ENCODE results near the gene NAV1.
"Not testable (repeated sequence)": the region's sequence is repeated elsewhere in the genome, so short reads cannot be mapped to it uniquely, and the experiment has no call there.

NAV1 gene, protein sequence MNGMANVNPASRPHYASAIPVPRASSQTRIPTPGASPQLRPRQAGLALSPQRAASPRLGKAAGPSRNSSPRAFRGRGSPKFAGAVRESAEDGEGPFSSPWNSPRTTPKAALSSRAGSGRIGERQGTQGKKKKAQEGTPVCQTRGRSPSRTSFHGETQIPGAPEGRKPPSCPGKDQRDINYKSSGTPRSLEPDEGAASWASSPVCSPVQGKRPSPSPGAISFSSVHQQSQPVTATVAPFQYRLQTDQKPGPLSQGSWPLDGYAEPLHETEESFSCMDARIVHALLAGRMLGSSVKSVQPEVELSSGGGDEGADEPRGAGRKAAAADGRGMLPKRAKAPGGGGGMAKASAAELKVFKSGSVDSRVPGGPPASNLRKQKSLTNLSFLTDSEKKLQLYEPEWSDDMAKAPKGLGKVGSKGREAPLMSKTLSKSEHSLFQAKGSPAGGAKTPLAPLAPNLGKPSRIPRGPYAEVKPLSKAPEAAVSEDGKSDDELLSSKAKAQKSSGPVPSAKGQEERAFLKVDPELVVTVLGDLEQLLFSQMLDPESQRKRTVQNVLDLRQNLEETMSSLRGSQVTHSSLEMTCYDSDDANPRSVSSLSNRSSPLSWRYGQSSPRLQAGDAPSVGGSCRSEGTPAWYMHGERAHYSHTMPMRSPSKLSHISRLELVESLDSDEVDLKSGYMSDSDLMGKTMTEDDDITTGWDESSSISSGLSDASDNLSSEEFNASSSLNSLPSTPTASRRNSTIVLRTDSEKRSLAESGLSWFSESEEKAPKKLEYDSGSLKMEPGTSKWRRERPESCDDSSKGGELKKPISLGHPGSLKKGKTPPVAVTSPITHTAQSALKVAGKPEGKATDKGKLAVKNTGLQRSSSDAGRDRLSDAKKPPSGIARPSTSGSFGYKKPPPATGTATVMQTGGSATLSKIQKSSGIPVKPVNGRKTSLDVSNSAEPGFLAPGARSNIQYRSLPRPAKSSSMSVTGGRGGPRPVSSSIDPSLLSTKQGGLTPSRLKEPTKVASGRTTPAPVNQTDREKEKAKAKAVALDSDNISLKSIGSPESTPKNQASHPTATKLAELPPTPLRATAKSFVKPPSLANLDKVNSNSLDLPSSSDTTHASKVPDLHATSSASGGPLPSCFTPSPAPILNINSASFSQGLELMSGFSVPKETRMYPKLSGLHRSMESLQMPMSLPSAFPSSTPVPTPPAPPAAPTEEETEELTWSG (N-terminal part only)

DNA sequence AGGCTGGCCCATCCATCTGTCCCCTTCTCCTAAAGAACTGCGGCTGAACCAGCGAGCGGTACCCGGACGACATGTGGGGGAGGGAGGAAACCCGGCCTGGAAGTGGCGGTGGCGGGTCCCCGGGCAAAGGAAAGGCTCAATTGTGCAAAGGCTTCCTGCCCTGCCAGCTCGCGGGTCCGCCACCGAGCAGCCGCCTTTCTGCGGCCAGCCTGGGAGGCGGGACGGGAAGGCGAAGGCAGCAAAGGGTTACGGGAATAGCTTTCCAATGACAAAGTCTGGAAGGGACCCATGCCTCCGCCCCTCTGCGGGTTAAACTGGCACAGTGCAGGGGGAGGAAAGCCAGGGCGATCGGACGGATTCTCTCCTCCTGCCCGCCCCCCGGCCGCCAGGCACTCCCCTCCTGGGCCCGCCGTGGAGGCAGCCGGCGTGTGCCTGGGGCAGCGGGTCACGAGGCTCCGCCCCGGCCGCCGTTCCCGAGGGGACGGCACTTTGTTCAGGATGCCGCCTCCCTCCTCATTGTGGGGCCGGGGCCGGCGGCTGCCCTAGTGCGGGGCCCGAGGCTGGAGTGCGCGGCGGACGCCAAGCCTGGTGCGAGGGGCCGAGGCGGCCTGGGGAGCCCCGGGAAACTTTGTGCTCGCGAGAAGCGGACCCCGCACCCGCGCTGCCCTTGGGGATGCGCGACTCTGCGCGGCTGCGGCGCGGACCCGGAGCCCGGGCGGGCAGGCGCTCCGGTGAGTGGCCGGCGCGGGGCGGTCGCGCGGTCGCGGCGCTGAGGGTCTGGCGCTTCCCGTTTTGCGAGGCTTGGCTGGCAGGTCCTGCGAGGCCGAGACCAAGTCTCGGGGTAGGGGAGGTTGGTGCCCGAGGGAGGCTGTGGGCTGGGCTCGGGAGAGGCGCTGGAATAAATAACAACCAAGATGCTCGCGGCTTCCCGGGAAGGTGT is at the start of gene NAV1:
TSS of gene NAV1 (plus strand) at position 516 of the 940 bp plus-strand sequence. CDS start 83,758 bp downstream, outside the sequence.
- peak; percentile 32 for DNase-seq

DNA sequence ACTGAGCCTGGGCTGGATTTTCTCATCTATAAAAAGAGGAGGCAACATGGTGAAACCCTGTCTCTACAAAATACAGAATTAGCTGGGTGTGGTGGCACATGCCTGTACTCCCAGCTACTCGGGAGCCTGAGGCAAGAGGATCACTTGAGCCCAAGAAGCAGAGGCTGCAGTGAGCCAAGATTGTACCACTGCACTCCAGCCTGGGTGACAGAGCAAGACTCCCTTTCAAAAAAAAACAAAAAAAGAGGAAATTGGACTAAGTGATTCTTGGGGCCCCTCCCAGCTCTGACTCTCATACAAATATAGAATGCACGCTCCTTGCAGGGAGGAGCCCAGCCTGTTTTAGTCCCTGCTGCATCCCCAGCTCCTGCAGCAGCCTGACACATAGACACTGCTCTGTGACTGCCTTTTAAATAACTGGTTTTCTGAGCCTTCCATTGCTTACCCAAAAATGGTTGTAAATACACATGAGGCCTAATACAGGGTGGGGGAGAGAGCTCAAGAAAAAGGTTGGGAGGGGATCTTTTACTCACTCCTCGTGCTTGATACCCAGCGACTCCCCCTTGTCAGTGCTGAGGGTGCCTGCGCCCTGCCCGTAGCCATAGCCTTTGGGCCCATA is 49.2 kb upstream of the NAV1 start:
- no peak for DNase-seq

DNA sequence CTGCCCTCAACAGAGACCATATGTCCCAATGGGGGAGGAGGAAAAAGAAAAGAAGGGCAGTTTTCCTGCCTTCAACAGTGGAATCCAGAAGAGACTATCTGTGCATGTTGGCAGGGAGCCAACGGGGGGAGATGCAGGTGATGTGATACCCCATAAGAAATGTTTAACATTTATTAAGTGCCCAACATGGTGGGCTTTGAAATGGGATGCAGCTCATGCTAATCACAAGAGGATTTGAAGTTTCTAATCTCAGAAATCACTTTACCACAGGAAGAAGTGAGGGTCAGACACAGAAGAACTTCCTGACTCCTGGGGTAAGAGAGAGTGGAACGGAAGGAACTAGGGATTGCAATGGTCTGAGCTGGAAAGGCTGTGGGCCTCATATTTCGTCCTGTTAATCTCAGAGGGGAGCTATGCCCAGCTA is 48.2 kb upstream of the NAV1 start:
- no peak for DNase-seq

DNA sequence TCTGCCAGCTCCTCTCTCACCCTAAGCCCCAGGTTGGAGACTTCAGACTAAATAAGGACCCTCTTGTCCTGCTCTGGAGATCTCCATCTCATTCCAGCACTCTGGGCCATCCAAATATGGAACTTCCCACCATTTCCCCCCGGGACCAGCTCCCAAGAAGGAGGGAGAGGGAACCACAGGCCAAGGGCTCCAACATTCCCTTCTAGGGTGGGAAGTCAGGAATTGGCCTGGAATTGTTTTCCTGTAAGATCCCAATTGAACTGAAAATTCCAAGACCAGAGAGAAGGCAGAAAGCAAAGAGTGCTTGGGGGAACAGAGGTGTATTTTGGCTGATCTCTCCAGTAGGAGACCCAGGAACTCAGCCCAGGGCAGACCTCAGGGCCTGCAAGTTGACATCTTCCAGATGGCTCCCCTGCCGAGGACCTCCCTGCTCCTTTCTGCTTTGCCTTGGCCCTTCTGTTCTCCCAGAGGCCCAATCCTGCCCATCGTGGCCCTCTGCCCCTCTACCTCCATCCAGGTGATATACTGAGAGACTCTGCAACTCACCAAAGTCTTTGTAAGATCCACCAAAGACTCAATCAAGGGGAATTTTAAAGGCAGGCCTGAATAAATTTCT is 46.9 kb upstream of the NAV1 start:
- DNase-seq: no peak

DNA sequence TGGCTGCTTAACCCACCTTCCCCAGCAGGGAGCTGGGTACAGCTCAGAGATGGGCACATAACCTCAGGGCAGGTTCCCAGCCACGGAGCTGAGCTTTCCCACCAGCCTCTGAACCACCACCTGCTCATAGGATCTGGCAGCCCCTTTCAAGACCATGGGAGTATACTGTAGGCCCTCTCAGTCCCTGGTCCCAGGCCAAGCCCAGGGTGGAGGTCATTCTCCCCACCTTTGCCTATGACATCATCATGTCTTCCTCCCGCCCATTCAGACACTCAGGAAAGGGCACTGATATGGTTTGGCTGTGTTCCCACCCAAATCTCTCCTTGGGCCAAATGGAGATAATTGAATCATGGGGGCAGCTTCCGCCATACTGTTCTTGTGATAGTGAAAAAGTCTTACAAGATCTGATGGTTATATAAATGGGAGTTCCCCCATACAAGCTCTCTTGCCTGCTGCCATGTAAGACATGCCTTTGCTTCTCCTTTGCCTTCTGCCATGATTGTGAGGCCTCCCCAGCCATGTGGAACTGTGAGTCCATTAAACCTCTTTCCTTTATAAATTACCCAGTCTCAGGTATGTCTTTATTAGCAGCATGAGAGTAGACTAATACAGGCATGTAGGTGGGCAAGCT is 45.8 kb upstream of the NAV1 start:
- DNase-seq: not testable (repeated sequence)

DNA sequence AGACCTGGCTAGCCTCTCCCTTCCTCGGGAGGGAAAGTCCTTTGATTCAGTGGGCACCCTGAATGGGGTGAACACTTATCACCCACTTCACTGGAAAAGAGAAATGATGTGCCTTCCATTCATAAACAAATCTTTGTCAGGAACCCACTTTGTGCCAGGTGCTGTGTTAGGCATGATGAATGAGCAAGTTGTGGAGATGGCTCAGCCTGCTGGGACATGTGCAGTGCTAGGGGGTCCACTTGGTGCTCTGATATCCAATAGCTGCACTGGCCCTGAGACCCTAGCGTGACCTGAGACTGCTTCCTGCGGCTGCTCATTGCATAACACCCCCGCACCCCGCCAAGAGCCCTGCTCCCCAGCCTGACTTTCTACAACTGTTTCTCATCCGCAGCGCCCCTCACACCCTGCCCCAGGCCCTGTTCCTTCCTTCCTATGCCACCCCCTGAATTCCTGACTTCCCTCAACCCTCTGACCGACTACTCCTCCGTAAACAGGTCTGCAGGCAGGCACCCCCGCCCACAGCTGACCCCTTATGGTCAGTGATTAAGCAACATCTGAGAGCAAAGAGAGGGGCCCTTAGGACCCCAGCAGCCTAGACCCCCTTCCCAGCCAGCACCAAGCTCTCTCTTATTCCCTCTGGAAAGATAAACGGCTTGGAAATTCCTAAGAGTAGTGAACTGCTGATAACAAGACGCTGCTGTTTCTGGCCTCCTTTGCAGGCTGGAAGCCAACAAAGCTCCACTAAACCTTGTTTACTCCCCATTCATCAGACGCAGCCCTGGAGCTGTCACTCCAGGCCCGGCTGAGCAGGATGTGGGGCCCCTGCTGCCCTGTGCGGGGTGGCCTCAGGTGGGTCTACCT is 44.9 kb upstream of the NAV1 start:
- DNase-seq: no peak

DNA sequence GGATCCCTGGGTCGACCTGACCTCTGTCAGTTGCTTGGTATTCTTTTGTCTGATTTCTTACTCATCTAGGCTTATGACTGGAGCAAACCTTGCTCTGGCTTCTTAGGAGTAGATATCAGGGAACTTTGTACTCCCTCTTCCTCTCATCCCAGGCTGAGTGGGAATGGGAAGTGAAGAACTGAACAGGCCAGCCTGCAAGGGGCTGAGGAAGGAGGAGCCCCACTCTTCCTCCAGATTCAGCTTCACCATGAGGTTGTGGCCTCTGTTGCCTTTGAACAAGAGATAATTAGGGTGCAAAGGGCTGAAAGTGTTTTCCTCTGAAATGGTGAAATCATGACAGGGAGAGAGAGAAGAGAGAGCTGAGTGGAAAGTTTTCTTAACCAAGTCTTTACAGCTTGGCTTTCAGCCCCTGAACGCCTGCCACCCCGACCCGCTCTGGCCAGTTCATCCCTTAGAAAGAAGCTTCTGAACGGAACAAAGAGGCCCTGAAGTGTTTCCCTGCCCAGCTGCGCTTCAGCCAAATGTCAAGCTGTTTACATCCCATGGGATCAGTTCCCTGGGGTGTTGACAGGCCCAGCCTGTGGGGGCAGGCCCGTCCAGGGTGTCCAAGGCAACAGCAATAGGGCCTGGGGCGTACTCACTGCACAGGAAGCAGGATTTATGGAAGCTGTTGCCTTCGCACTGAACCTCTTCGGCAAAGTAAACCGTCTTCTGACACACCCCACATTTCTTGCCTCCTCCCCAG is 43.2 kb upstream of the NAV1 start:
- DNase-seq: no peak

DNA sequence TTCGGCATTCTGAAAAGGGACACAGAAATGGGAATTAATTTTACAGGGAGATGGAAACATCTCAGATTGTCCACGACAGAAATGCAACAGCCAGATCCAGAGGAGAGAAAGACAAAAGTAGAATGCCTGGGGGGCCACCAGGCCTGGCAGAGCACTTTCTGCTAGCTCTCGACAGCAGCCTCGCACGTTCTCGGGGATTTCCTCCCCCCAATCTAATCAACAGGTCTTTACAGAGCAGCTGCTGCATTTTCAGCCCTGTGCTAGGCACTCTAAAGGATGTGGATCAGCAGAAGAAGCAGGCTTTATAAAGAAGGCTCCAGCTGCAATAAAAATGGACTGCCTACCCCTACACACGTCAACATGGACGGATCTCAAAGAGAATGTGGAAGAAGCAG is 42.6 kb upstream of the NAV1 start:
- no peak for DNase-seq

DNA sequence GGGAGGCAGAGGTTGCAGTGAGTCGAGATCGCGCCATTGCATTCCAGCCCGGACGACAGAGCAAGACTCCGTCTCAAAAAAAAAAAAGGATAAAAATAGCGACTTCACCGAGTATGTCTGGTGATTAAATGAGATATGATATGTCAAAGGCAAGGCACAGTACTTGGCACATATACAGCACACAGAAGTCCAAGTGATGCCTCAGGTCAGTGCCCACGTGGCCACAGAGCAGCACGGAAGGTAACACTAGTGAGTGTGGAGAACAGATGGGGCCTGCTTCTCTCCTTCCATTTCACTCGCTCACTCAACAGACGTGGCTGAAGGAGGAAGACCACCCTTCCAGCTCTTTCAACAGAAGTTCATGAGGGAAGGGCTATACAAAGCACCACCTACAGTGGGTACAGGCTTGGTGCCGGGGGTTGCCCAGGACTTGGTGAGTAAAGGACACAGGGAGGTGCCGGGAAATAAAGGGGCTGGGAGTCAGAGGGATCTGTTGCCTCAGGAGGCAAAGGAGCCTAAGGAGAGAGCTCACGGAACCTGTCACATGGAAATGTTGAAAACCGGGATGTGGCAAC is 40.9 kb upstream of the NAV1 start:
- DNase-seq: no peak

DNA sequence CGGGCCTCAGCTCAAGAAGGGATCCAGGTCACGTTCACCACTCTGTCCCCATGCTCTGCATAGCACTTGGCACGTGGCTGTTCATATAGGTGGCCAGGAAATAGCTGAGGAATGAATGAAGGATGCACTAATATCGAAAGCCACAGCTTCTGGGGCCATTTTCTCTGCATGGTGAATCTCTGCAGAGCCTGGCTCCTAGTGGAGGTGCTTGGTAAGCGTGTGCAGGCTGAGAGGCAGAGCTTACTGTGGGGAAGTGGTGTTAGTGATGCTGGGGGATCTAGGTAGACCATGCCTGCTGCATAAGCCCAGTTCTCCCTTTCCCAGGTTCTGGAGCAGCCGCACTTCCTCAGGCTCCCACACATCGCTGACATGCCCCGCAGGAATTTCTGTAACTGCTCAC is 40.3 kb upstream of the NAV1 start:
- no peak for DNase-seq

DNA sequence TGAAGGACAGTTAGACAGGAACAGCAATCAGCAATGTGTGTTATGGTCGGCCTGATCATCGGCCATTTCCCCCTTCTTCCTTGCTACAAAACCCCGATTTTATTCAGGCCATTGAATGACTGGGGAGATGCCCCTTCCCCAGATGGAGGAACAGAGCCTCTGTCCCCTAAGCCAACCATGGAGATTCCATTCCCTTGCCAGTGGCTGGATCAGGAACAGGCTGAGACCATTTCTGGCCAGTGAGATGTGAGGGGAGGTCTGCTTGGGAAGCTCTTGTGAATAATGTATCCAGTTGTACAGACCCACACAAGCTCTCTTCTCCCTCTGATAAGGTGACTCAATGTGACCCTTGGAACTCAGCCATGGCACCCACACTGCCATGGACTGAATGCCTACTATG is 39.7 kb upstream of the NAV1 start:
- no peak for DNase-seq

DNA sequence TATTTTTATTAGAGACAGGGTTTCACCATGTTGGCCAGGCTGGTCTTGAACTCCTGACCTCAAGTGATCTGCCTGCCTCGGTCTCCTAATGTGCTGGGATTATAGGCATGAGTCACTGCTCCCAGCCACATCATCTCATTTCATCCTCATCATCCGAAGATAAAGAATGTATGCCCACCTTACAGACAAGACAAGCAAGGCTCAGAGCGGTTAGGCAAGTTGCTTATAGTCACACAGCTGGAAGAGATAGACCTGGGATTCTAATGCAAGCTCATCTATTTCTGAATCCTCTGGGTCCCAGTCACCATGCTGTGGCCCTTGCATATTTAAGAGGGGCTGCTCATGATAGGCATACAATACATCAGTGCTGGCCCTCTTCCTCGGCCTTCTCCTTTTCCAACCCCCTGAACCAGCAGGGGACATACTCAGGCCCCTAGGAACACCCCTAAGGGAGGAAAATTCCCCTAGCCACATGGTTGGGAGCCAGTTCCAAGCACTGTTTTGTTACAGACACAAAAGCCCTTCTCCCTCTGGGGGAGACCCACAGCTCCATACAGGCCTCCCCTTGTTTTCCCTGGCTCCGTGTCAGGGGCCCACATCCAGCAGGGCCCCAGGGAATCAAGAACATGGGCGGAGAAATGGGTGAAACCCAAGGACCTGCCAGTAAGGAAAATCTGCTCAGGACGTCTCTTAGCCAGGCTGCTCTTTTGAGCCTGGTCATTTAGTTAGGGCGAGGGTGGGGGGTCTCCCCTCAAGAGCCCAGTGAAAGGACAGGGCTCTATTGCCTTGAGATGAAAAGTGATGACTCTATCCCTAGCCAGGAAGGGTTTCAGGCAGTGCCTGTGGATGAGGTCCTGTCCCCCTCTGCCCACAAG is 38.9 kb upstream of the NAV1 start:
- no peak for DNase-seq

DNA sequence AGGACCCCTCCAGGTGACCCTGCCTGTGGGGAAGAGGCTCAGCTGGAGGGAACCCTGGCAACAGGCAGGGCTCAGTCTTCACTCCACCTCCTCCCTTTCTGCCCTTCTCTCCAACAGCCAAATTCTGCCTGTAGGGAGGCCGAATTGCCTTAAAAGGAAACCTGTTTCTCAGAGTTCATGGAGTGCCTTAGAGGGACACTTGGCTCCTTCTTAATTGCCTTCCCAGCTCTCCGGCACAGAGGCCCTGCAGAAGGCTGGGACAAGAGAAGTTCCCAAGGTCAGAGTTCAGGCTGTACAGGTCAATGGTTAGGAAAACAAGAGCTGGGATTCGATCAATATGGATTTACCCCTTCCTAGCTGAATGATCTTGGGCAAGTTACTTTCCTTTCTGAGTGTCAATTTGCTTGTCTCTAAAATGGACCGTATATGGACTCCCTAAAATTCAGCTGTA is 38.2 kb upstream of the NAV1 start:
- DNase-seq: no peak

DNA sequence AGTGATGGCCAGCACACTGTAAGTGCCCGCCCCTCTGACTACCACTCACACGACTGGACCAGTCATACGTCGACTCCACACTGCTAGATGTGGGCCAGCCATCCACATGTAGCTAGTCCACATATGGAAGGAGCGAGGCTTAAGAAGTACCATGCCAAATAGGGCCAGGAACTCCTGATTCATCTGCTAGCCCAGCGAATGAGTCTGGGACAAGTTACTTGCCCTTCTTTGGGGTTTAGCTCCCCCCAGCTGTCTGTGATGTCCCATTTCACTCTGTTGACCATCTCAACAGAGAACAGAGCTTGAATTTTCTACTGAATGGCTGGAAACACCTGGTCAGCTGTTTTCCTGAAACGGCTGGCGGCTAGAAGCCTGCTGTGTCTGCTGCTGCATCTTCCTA is 37.8 kb upstream of the NAV1 start:
- DNase-seq: no peak

DNA sequence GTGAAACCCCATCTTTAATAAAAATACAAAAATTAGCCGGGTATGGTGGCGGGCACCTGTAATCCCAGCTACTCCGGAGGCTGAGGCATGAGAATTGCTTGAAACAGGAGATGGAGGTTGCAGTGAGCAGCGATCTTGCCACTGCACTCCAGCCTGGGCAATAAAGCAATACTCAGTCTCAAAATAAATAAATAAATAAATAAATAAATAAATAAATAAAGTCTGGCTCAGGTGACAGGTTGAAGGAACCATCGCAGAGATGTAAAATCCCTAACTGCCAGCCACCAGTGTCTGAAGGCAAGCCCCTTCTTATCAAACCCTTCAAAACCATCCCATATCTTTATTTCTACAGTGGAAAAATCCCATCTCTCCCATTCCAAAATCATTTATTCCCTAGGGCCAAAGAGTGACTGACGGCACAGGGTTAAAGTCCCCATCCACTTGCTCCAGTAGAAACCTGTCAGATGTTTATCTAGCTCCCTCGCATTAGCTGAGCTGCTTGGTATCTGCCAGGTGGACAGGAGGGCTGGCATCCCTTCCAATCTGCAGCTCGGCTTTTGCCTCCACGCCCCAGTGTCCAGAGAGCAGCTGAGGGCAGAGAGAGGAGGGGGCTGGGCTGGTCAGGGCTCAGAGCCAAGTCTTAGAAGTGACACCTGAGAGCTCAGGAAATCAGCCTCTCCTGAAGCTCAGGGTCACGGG is 37.0 kb upstream of the NAV1 start:
- DNase-seq: peak; percentile 45

DNA sequence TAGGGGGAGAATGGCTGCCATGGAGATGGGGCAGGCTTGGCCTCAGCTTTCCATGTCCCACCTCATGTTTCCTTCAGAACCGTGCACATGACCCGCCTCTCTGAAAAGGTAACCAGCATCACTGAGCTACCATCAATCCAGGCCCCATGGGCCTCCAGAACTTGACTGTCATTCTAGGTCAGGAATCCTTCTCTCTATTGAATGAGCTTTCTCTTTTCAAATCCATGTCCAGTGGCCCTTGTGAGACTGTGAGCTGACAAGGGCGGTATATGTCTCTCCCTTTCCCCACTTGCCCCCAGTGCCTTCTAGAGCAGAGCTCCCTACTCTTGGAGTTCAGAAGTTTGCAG is 36.4 kb upstream of the NAV1 start:
- no peak for DNase-seq
